ENCODE data around the gene CLDN10.

GRCh38 chr13:95540888-95541287 lies 11.6 kb upstream of the CLDN10 start:
- TF ChIP-seq EZH2phosphoT487 (IDR thresholded peaks at IDR 0.05; ENCODE audit: low read depth) (no peak), CTCF (IDR thresholded peaks at IDR 0.05; ENCODE audit: low read depth, low read length) (no peak)

All from OCI-LY3 (cell line).